Adrenal gland (tissue), 5 donors: Measurements from ENCODE around the gene DLG2.

Experiments used
- CTCF ChIP-seq, 6 experiments: fragments of 450-650 bp in 4 of 6; fragments of 200-600 bp in 2 of 6; sonication (generic) in 1 of 6; IDR thresholded peaks; 1 replicate in 5 of 6; 2 replicates in 1 of 6; pipeline versions ENCODE4 v1.5.1 to v1.8.0; 2016 to 2021; ENCODE audit warnings: antibody characterized with exemption in 6 of 6, mild to moderate bottlenecking in 2 of 6, moderate library complexity in 1 of 6
- POLR2A ChIP-seq, 2 donors: fragments of 450-650 bp; IDR thresholded peaks; one replicate each; pipeline ENCODE4 v1.6.1; 2017; ENCODE audit warnings: antibody characterized with exemption in 2 of 2, mild to moderate bottlenecking in 2 of 2, moderate library complexity in 1 of 2
- donor health status: DM: no; HTN: no; CAD: no.

GRCh38 chr11:84865257-84865656, 761.9 kb downstream of the DLG2 start:
- TF ChIP-seq CTCF (IDR thresholded peaks at IDR 0.05) (no peak), POLR2A (IDR thresholded peaks at IDR 0.05) (no peak)
